Measurements from ENCODE around the gene SMAP1.
"Not testable (repeated sequence)": the region's sequence is repeated elsewhere in the genome, so short reads cannot be mapped to it uniquely, and the experiment has no call there.

SMAP1 gene

GRCh38 chr6:70742462-70742861, 74.8 kb downstream of the SMAP1 start:
- not testable (repeated sequence) for DNase-seq

GRCh38 chr6:70753870-70754380, 86.2 kb downstream of the SMAP1 start:
- DNase-seq: no peak

GRCh38 chr6:70758883-70759282, 91.2 kb downstream of the SMAP1 start:
- DNase-seq: no peak

GRCh38 chr6:70763754-70764510, 96.2 kb downstream of the SMAP1 start:
- no peak for DNase-seq

GRCh38 chr6:70764706-70765105, 97.0 kb downstream of the SMAP1 start:
- no peak for DNase-seq

GRCh38 chr6:70771351-70771750, 103.7 kb downstream of the SMAP1 start:
- not testable (repeated sequence) for DNase-seq

- no peak for DNase-seq
Observed at GRCh38 chr6:70779934-70780333, 112.3 kb downstream of the SMAP1 start.

- DNase-seq: no peak
Observed at GRCh38 chr6:70790483-70791224, 123.0 kb downstream of the SMAP1 start.

- DNase-seq: no peak
Observed at GRCh38 chr6:70797625-70798024, 129.9 kb downstream of the SMAP1 start.

- DNase-seq: no peak
Observed at GRCh38 chr6:70806086-70806485, 138.4 kb downstream of the SMAP1 start.

- DNase-seq: no peak
Observed at GRCh38 chr6:70811788-70812187, 144.1 kb downstream of the SMAP1 start.

- no peak for DNase-seq
Observed at GRCh38 chr6:70813885-70814284, 146.2 kb downstream of the SMAP1 start.

GRCh38 chr6:70819646-70820045, 152.0 kb downstream of the SMAP1 start:
- DNase-seq: no peak

GRCh38 chr6:70820778-70821177, 153.1 kb downstream of the SMAP1 start:
- no peak for DNase-seq

- DNase-seq: no peak
Observed at GRCh38 chr6:70821751-70822150, 154.1 kb downstream of the SMAP1 start.

GRCh38 chr6:70823651-70824050, 156.0 kb downstream of the SMAP1 start:
- no peak for DNase-seq

- no peak for DNase-seq
Observed at GRCh38 chr6:70831427-70831826, 163.7 kb downstream of the SMAP1 start.

GRCh38 chr6:70834520-70834919, 166.8 kb downstream of the SMAP1 start:
- DNase-seq: no peak

GRCh38 chr6:70838907-70839285, 171.2 kb downstream of the SMAP1 start:
- no peak for DNase-seq

- no peak for DNase-seq
Observed at GRCh38 chr6:70839286-70840266, 171.9 kb downstream of the SMAP1 start.

- DNase-seq: no peak
Observed at GRCh38 chr6:70841112-70841511, 173.4 kb downstream of the SMAP1 start.

- no peak for DNase-seq
Observed at GRCh38 chr6:70842541-70842940, 174.9 kb downstream of the SMAP1 start.

GRCh38 chr6:70843328-70843918, 175.7 kb downstream of the SMAP1 start:
- DNase-seq: no peak
